GM19023 (cell line): ENCODE measurements around the gene C6orf47.

Experiments
- ATAC-seq: cut with Tn5 transposase; IDR thresholded peaks from one replicate; pipeline ENCODE4 v1.9.1; 2021; ENCODE audit warnings: mild to moderate bottlenecking, moderate library complexity; ENCODE audit not compliant: unreplicated experiment

Gene C6orf47

GRCh38 chr6:31639043-31639442 is 21.5 kb downstream of the C6orf47 start:
- no peak for ATAC-seq

GRCh38 chr6:31636698-31637596 is 23.6 kb downstream of the C6orf47 start:
- ATAC-seq = no peak

GRCh38 chr6:31634969-31635575 is 25.5 kb downstream of the C6orf47 start:
- no peak for ATAC-seq

GRCh38 chr6:31634131-31634530 is 26.4 kb downstream of the C6orf47 start:
- no peak for ATAC-seq

GRCh38 chr6:31633447-31633846 is 27.1 kb downstream of the C6orf47 start:
- no peak for ATAC-seq

GRCh38 chr6:31632279-31632946 is 28.2 kb downstream of the C6orf47 start:
- no peak for ATAC-seq

GRCh38 chr6:31631681-31632278 is 28.8 kb downstream of the C6orf47 start:
- no peak for ATAC-seq

- no peak for ATAC-seq
Measured at GRCh38 chr6:31631209-31631608, 29.4 kb downstream of the C6orf47 start.

- no peak for ATAC-seq
Measured at GRCh38 chr6:31630177-31630934, 30.2 kb downstream of the C6orf47 start.

GRCh38 chr6:31629014-31629413 is 31.6 kb downstream of the C6orf47 start:
- no peak for ATAC-seq

GRCh38 chr6:31627690-31628287 is 32.8 kb downstream of the C6orf47 start:
- ATAC-seq = no peak

- ATAC-seq = no peak
Measured at GRCh38 chr6:31626952-31627351, 33.6 kb downstream of the C6orf47 start.

- ATAC-seq = no peak
Measured at GRCh38 chr6:31624070-31624469, 36.5 kb downstream of the C6orf47 start.

- ATAC-seq = no peak
Measured at GRCh38 chr6:31622684-31623091, 37.9 kb downstream of the C6orf47 start.

GRCh38 chr6:31621991-31622390 is 38.6 kb downstream of the C6orf47 start:
- no peak for ATAC-seq

GRCh38 chr6:31621320-31621939 is 39.1 kb downstream of the C6orf47 start:
- ATAC-seq = no peak

GRCh38 chr6:31620586-31621319 is 39.8 kb downstream of the C6orf47 start, which contains the start of gene PRRC2A:
PRRC2A (plus strand) TSS chr6:31620715; CDS start chr6:31622790, 2,075 bp downstream.
- ATAC-seq = peak; percentile 34

- ATAC-seq = peak; percentile 81
Measured at GRCh38 chr6:31619805-31620585, 40.6 kb downstream of the C6orf47 start.
